ENCODE measurements around the gene SPRING1. TPM values are rescaled to one million over a fixed set of nuclear protein-coding genes. Genes with fewer than 3 reads are reported as not detected.
A peak's percentile ranks its signal among the peaks of the same experiment; 100 is the strongest.

SPRING1 gene, protein sequence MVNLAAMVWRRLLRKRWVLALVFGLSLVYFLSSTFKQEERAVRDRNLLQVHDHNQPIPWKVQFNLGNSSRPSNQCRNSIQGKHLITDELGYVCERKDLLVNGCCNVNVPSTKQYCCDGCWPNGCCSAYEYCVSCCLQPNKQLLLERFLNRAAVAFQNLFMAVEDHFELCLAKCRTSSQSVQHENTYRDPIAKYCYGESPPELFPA
- total RNA-seq, result 10 to 100 TPM; 13.4 to 36.8 TPM

DNA sequence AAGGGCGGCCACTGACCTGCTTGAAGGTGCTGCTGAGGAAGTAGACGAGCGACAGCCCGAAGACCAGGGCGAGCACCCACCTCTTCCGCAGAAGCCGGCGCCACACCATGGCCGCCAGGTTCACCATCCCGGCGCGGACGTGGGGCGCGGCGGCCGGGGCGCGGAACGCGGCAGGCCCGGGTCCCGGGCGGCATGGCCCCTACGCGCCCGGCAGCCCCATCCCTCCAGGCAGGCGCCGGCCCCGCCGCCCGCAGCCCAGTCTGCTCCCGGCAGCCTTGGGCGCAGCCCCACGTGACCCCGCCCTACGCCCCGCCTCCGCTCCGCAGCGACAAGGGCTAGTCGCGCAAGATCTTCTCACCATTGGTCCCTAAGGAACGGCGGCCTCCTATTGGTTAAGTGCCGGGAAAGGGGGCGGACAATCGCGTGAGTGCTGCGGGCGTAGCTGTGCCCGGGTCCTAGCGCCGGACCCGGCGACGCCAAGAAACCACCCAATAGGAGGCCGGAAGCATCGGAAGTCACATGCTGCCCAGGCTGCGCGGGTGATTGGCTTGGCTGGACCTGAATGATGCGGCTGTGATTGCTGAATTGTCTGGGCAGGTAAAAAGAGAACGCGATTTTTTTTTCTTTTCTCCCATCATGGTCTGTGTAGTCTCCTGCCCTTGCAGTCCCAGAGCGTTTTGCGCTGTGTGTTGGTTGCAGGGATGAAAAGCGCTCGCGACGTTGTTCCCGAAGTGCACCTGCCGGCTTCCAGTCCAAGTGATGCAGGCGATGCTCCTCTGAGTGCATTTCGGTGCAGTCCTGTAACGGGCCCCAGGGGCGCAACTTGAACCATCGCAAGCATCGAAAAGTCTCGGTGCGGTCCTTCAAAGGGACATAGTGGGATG, at the start of gene SPRING1, which contains the start of gene RNFT2:
Gene SPRING1 (minus strand): TSS at position 296 of the 884 bp plus-strand sequence. CDS start 169 bp downstream, at position 127.
Gene RNFT2 (plus strand): TSS at position 542 of the 884 bp plus-strand sequence. CDS start 2,183 bp downstream, outside the sequence.
- ATAC-seq (ENCODE audit: insufficient number of reproducible peaks, low FRiP score, low read depth) (peak; percentile 100), DNase-seq (ENCODE audit: low spot score) (peak; percentile 99)
- H3K4me3 ChIP-seq, result peak within 1 kb of the TSS; percentile 84
- TF ChIP-seq, protein P1, sequence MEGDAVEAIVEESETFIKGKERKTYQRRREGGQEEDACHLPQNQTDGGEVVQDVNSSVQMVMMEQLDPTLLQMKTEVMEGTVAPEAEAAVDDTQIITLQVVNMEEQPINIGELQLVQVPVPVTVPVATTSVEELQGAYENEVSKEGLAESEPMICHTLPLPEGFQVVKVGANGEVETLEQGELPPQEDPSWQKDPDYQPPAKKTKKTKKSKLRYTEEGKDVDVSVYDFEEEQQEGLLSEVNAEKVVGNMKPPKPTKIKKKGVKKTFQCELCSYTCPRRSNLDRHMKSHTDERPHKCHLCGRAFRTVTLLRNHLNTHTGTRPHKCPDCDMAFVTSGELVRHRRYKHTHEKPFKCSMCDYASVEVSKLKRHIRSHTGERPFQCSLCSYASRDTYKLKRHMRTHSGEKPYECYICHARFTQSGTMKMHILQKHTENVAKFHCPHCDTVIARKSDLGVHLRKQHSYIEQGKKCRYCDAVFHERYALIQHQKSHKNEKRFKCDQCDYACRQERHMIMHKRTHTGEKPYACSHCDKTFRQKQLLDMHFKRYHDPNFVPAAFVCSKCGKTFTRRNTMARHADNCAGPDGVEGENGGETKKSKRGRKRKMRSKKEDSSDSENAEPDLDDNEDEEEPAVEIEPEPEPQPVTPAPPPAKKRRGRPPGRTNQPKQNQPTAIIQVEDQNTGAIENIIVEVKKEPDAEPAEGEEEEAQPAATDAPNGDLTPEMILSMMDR (IDR thresholded peaks at IDR 0.05), result no peak
- H3K36me3 ChIP-seq, result no peaks in the 10 kb centered on the region
- H3K27ac ChIP-seq, result no peak within 1 kb of the TSS
- H3K27me3 ChIP-seq (replicated peaks; ENCODE audit: insufficient read depth), result no peaks in the 10 kb centered on the region
- H3K9me3 ChIP-seq, result no peaks in the 10 kb centered on the region
- H3K4me1 ChIP-seq (ENCODE audit: control insufficient read depth in 1 of 2, low read depth in 2 of 2), result peaks cover 11 to 17% of the 10 kb centered on the region in 2 donors

GRCh38 chr12:116784238-116784612, 46.4 kb upstream of the SPRING1 start:
- Histone ChIP-seq H3K4me3 (no peak overlapping the region), H3K9me3 (no peaks in the 10 kb centered on the region), H3K27ac (no peak overlapping the region), H3K36me3 (no peaks in the 10 kb centered on the region), H3K4me1 (ENCODE audit: control insufficient read depth in 1 of 2, low read depth in 2 of 2) (no peaks in the 10 kb centered on the region), H3K27me3 (replicated peaks; ENCODE audit: insufficient read depth) (no peaks in the 10 kb centered on the region)
- DNase-seq (ENCODE audit: low spot score) (no peak), ATAC-seq (ENCODE audit: insufficient number of reproducible peaks, low FRiP score, low read depth) (no peak)
- TF ChIP-seq, protein P1 (IDR thresholded peaks at IDR 0.05), result no peak

GRCh38 chr12:116783525-116784237, 45.8 kb upstream of the SPRING1 start:
- DNase-seq (ENCODE audit: low spot score), result no peak

GRCh38 chr12:116780942-116781341, 43.1 kb upstream of the SPRING1 start:
- ATAC-seq (ENCODE audit: insufficient number of reproducible peaks, low FRiP score, low read depth) (no peak), DNase-seq (ENCODE audit: low spot score) (no peak)
- no peaks in the 10 kb centered on the region for H3K36me3 ChIP-seq
- no peak overlapping the region for H3K4me3 ChIP-seq
- H3K9me3 ChIP-seq, result no peaks in the 10 kb centered on the region
- TF ChIP-seq, protein P1 (IDR thresholded peaks at IDR 0.05), result no peak
- no peaks in the 10 kb centered on the region for H3K27me3 ChIP-seq (replicated peaks; ENCODE audit: insufficient read depth)
- no peaks in the 10 kb centered on the region for H3K4me1 ChIP-seq (ENCODE audit: control insufficient read depth in 1 of 2, low read depth in 2 of 2)
- no peak overlapping the region for H3K27ac ChIP-seq

More at GRCh38 chr12:116783525-116784237, 45.8 kb upstream of the SPRING1 start:
- H3K36me3 ChIP-seq, result no peaks in the 10 kb centered on the region
- H3K27me3 ChIP-seq (replicated peaks; ENCODE audit: insufficient read depth), result no peaks in the 10 kb centered on the region
- H3K4me3 ChIP-seq, result no peak overlapping the region
- H3K27ac ChIP-seq, result no peak overlapping the region
- no peak for ATAC-seq (ENCODE audit: insufficient number of reproducible peaks, low FRiP score, low read depth)
- H3K4me1 ChIP-seq (ENCODE audit: control insufficient read depth in 1 of 2, low read depth in 2 of 2), result no peaks in the 10 kb centered on the region
- no peaks in the 10 kb centered on the region for H3K9me3 ChIP-seq
- TF ChIP-seq, protein P1 (IDR thresholded peaks at IDR 0.05), result no peak

DNA sequence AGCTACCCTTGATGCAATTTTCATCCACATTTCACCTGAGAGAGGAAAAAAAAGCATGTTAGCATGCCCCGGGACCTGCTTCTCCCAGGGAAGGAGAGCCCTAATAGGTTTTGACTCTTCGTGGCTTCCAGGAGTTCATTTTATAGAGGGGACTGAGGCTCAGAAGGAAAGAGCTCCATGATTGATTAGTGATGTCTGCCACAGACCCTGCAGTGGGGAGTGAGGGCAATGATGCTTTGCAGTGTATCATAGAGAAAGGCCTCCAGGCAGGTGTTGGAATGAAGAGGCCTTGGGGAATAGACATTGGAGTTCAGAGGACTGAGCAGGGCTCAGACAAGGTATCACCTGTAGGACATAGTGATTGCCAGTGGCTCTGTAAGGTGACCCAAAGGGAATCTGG, 41.7 kb upstream of the SPRING1 start:
- Histone ChIP-seq H3K4me3 (no peak overlapping the region), H3K36me3 (no peaks in the 10 kb centered on the region), H3K9me3 (no peaks in the 10 kb centered on the region), H3K27me3 (replicated peaks; ENCODE audit: insufficient read depth) (no peaks in the 10 kb centered on the region), H3K4me1 (ENCODE audit: control insufficient read depth in 1 of 2, low read depth in 2 of 2) (no peaks in the 10 kb centered on the region), H3K27ac (no peak overlapping the region)
- ATAC-seq (ENCODE audit: insufficient number of reproducible peaks, low FRiP score, low read depth) (no peak), DNase-seq (ENCODE audit: low spot score) (no peak)
- TF ChIP-seq, protein P1 (IDR thresholded peaks at IDR 0.05), result no peak
